K562 (cell line): Measurements from ENCODE around the gene SS18L1. TPM values are rescaled to one million over a fixed set of nuclear protein-coding genes. Genes with fewer than 3 reads are reported as not detected.

Experiments
- ETV1 ChIP-seq: fragments of 450-650 bp; conservative IDR thresholded peaks from 2 replicates; pipeline ENCODE4 v1.6.1; 2016; ENCODE audit warnings: missing genetic modification characterization, control low read depth, low read depth, missing compliant biosample characterization
- FOXA3 ChIP-seq, 2 experiments: fragments of 450-650 bp in 1 of 2; sonication (generic) in 1 of 2; formaldehyde crosslinking; IDR thresholded peaks in 1 of 2; conservative IDR thresholded peaks in 1 of 2; 2 replicates each; pipeline versions ENCODE4 v1.4.0 to v1.8.0; 2020 to 2022; ENCODE audit warnings: mild to moderate bottlenecking in 2 of 2, missing genetic modification reagents in 1 of 2
- HNRNPLL ChIP-seq: fragments of 200-400 bp; formaldehyde crosslinking; IDR thresholded peaks from 2 replicates; pipeline ENCODE4 v1.6.1; 2017; ENCODE audit warnings: low read length, low read depth, mild to moderate bottlenecking; ENCODE audit not compliant: poor library complexity, severe bottlenecking
- KHSRP ChIP-seq: fragments of 450-650 bp; IDR thresholded peaks from 2 replicates; pipeline ENCODE4 v1.6.1; 2017
- PTTG1 ChIP-seq: fragments of 450-650 bp; IDR thresholded peaks from 2 replicates; pipeline ENCODE4 v1.6.1; 2016; ENCODE audit warnings: low read depth, mild to moderate bottlenecking, missing genetic modification characterization, missing compliant biosample characterization
- RUNX1 ChIP-seq: sonication (generic); IDR thresholded peaks from 2 replicates; pipeline ENCODE4 v1.6.1; 2016; ENCODE audit warnings: antibody characterized with exemption, low read depth
- SMARCA4 ChIP-seq: fragments of 450-650 bp; IDR thresholded peaks from 2 replicates; pipeline ENCODE4 v1.6.1; 2016
- SUPT5H ChIP-seq: fragments of 450-650 bp; IDR thresholded peaks from 2 replicates; pipeline ENCODE4 v1.6.1; 2016
- ZBTB7A ChIP-seq: IDR thresholded peaks from 2 replicates; pipeline ENCODE4 v1.6.1; 2011; ENCODE audit warnings: low read depth, mild to moderate bottlenecking, low read length, moderate library complexity, borderline replicate concordance; ENCODE audit not compliant: control insufficient read depth
- polyA plus RNA-seq, 8 experiments: library from polyadenylated mRNA; depleted of rRNA in 4 of 8; stranded (reverse) in 5 of 8; unstranded in 3 of 8; fragments of >200 nt; fragmentation: Nextera tagmentation in 2 of 8; fragmentation: Illumina TruSeq in 1 of 8; extraction: Ambion mirVana in 2 of 8; extraction: Trizol in 1 of 8; gene quantifications; 2 replicates each; pipeline versions ENCODE4 v1.2.1 to v1.2.3, GENCODE V29; 2011 to 2014; ENCODE audit warnings: inconsistent platforms in 1 of 8, missing spikeins in 1 of 8
- total RNA-seq, 7 experiments: library from RNA; depleted of rRNA in 6 of 7; stranded (reverse); fragments of >200 nt in 6 of 7; fragmentation: Illumina TruSeq in 2 of 7; extraction: Trizol in 2 of 7; gene quantifications; 2 replicates each; pipeline versions ENCODE4 v1.2.1 to v1.2.3, GENCODE V29; 2011 to 2021; ENCODE audit warnings: low replicate concordance in 1 of 7
- TF ChIP-seq, protein P1 (sequence below): sonication (generic); formaldehyde crosslinking; IDR thresholded peaks from 2 replicates; pipeline ENCODE4 v1.8.1; 2023; ENCODE audit warnings: mild to moderate bottlenecking, missing genetic modification reagents
- TF ChIP-seq, protein P2 (sequence below): fragments of 200-800 bp; sonication (Bioruptor generic); IDR thresholded peaks from 2 replicates; pipeline ENCODE4 v1.6.1; 2017; ENCODE audit warnings: missing genetic modification characterization, missing compliant biosample characterization
- TF ChIP-seq, protein P3 (sequence below), 2 experiments: fragments of 150-350 bp in 1 of 2; IDR thresholded peaks; 2 replicates each; pipeline ENCODE4 v1.6.1; 2012 to 2016; ENCODE audit warnings: low read depth in 2 of 2, low read length in 2 of 2, mild to moderate bottlenecking in 1 of 2, moderate library complexity in 1 of 2
- TF ChIP-seq, protein P4 (sequence below): fragments of 250-450 bp; sonication (Bioruptor Pico); IDR thresholded peaks from 2 replicates; pipeline ENCODE4 v1.5.1; 2021; ENCODE audit warnings: mild to moderate bottlenecking
- TF ChIP-seq, protein P5 (sequence below), 2 experiments: fragments of 450-650 bp in 1 of 2; IDR thresholded peaks; 2 replicates each; pipeline ENCODE4 v1.6.1; 2011 to 2017; ENCODE audit warnings: low read depth in 2 of 2, antibody characterized with exemption in 1 of 2, borderline replicate concordance in 1 of 2, low read length in 1 of 2, mild to moderate bottlenecking in 1 of 2, mixed read lengths in 1 of 2; ENCODE audit not compliant: control insufficient read depth in 1 of 2

Gene SS18L1
- total and polyA plus RNA-seq, 9 of the 15 experiments (the other 6 are each of a cell fraction or from before 2014, with no cell fraction given): 2.7 to 28.3 (median 15.1) TPM

DNA sequence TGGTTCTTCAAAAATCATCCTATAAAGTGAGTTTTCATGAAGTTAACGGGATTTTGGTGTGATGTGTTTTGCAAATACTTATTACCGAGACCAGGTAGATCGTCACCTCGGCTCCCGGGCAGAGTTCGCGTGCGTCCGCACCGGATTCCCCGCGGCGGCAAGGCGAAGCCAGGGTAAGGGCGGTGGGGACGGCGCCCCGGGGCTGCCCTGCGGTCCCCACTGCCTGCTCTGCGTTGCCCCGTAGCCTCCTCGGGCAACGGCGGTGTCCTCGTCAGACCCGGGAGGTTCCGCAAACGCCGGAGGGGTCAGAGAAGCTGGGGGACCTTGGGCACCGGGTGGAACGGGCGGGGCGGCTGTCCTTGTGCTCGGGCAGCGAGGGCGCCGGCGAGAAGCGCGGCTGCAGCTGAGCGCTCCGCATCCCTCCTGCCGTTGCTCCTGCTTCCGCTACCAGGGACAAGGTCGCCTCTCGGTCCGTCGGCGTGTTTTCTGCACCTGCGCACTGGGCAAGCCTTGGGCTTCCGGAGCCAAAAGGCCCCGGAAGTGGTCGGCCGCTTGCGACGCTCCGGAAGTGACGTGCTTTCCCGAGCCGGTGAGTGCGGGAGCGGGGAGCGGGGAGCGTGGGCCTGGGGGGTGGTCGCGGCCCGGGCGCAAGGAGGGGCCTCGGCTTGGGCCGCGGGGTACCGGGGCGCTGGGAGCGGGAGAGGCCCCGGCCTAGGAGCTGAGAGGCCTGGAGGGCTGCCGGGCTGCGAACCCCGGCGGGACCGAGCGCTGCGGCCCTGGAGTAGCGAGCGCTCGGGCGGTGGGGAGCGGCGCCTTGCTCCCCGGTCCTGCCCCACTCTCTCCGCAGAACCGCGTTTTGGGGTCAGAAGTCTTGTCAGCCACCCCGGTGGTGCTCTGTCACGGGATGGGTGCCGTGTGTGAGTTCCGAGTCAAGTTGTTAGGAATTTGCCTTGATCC lies 39.2 kb downstream of the SS18L1 start, which contains the start of gene MTG2 (continued):
- TF ChIP-seq HNRNPLL: peak; percentile 85
- TF ChIP-seq, protein P1, sequence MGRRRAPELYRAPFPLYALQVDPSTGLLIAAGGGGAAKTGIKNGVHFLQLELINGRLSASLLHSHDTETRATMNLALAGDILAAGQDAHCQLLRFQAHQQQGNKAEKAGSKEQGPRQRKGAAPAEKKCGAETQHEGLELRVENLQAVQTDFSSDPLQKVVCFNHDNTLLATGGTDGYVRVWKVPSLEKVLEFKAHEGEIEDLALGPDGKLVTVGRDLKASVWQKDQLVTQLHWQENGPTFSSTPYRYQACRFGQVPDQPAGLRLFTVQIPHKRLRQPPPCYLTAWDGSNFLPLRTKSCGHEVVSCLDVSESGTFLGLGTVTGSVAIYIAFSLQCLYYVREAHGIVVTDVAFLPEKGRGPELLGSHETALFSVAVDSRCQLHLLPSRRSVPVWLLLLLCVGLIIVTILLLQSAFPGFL (CRISPR knock-in tag): 0 out of 2 replicates have a peak, but pooled peaks have one; percentile 67
- TF ChIP-seq, protein P2, sequence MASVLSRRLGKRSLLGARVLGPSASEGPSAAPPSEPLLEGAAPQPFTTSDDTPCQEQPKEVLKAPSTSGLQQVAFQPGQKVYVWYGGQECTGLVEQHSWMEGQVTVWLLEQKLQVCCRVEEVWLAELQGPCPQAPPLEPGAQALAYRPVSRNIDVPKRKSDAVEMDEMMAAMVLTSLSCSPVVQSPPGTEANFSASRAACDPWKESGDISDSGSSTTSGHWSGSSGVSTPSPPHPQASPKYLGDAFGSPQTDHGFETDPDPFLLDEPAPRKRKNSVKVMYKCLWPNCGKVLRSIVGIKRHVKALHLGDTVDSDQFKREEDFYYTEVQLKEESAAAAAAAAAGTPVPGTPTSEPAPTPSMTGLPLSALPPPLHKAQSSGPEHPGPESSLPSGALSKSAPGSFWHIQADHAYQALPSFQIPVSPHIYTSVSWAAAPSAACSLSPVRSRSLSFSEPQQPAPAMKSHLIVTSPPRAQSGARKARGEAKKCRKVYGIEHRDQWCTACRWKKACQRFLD (CRISPR knock-in tag): no peak
- TF ChIP-seq, protein P3, sequence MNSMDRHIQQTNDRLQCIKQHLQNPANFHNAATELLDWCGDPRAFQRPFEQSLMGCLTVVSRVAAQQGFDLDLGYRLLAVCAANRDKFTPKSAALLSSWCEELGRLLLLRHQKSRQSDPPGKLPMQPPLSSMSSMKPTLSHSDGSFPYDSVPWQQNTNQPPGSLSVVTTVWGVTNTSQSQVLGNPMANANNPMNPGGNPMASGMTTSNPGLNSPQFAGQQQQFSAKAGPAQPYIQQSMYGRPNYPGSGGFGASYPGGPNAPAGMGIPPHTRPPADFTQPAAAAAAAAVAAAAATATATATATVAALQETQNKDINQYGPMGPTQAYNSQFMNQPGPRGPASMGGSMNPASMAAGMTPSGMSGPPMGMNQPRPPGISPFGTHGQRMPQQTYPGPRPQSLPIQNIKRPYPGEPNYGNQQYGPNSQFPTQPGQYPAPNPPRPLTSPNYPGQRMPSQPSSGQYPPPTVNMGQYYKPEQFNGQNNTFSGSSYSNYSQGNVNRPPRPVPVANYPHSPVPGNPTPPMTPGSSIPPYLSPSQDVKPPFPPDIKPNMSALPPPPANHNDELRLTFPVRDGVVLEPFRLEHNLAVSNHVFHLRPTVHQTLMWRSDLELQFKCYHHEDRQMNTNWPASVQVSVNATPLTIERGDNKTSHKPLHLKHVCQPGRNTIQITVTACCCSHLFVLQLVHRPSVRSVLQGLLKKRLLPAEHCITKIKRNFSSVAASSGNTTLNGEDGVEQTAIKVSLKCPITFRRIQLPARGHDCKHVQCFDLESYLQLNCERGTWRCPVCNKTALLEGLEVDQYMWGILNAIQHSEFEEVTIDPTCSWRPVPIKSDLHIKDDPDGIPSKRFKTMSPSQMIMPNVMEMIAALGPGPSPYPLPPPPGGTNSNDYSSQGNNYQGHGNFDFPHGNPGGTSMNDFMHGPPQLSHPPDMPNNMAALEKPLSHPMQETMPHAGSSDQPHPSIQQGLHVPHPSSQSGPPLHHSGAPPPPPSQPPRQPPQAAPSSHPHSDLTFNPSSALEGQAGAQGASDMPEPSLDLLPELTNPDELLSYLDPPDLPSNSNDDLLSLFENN (IDR thresholded peaks at IDR 0.05; ENCODE audit: low read depth in 2 of 2, low read length in 2 of 2): 0 out of 4 replicates have a peak, but pooled peaks of 1 of the 2 experiments have one; percentile 17
- peak; percentile 34; the same call in 1 of the 2 replicates for TF ChIP-seq KHSRP
- TF ChIP-seq SMARCA4: 0 out of 2 replicates have a peak, but pooled peaks have one; percentile 13
- TF ChIP-seq, protein P4, sequence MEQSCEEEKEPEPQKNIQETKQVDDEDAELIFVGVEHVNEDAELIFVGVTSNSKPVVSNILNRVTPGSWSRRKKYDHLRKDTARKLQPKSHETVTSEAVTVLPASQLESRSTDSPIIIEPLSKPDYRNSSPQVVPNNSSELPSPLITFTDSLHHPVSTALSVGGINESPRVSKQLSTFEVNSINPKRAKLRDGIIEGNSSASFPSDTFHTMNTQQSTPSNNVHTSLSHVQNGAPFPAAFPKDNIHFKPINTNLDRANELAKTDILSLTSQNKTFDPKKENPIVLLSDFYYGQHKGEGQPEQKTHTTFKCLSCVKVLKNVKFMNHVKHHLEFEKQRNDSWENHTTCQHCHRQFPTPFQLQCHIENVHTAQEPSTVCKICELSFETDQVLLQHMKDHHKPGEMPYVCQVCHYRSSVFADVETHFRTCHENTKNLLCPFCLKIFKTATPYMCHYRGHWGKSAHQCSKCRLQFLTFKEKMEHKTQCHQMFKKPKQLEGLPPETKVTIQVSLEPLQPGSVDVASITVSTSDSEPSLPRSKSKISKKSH (CRISPR knock-in tag): no peak
- peak; percentile 94 for TF ChIP-seq ZBTB7A
- no peak for TF ChIP-seq RUNX1
- TF ChIP-seq, protein P5, sequence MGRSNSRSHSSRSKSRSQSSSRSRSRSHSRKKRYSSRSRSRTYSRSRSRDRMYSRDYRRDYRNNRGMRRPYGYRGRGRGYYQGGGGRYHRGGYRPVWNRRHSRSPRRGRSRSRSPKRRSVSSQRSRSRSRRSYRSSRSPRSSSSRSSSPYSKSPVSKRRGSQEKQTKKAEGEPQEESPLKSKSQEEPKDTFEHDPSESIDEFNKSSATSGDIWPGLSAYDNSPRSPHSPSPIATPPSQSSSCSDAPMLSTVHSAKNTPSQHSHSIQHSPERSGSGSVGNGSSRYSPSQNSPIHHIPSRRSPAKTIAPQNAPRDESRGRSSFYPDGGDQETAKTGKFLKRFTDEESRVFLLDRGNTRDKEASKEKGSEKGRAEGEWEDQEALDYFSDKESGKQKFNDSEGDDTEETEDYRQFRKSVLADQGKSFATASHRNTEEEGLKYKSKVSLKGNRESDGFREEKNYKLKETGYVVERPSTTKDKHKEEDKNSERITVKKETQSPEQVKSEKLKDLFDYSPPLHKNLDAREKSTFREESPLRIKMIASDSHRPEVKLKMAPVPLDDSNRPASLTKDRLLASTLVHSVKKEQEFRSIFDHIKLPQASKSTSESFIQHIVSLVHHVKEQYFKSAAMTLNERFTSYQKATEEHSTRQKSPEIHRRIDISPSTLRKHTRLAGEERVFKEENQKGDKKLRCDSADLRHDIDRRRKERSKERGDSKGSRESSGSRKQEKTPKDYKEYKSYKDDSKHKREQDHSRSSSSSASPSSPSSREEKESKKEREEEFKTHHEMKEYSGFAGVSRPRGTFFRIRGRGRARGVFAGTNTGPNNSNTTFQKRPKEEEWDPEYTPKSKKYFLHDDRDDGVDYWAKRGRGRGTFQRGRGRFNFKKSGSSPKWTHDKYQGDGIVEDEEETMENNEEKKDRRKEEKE (IDR thresholded peaks at IDR 0.05; ENCODE audit: borderline replicate concordance in 1 of 2, control insufficient read depth in 1 of 2, low read depth in 2 of 2, low read length in 1 of 2): no peak
- peak in 1 of 2 experiments; percentile 34; a peak in 1 of 4 replicates for TF ChIP-seq FOXA3 (CRISPR knock-in tag; conservative IDR thresholded peaks at IDR 0.05 in 1 of 2, IDR thresholded peaks at IDR 0.05 in 1 of 2)
- TF ChIP-seq ETV1 (tag): peak; percentile 92
- peak; percentile 98 for TF ChIP-seq SUPT5H
- no peak for TF ChIP-seq PTTG1 (tag)
